Measurements from ENCODE around the gene TM7SF3. TPM values are rescaled to one million over a fixed set of nuclear protein-coding genes. Genes with fewer than 3 reads are reported as not detected.
"Not testable (repeated sequence)": the region's sequence is repeated elsewhere in the genome, so short reads cannot be mapped to it uniquely, and the experiment has no call there.

Gene TM7SF3
- total RNA-seq, 1 donor from 2014 or later, result 19.7 TPM

- ATAC-seq (ENCODE audit: poor library complexity) (no peak), DNase-seq (no peak)
- intact Hi-C loops (cut with DNase I), result no loop called here
These were observed 20.1 kb downstream of the TM7SF3 start for GRCh38 chr12:26994109-26994508.

- no peak for ATAC-seq (ENCODE audit: poor library complexity)
- DNase-seq, result no peak
- intact Hi-C loops (cut with DNase I), result no loop called here
These were observed 22.4 kb downstream of the TM7SF3 start for GRCh38 chr12:26991826-26992225.

- ATAC-seq (ENCODE audit: poor library complexity) (no peak), DNase-seq (no peak)
- intact Hi-C loops (cut with DNase I), result no loop called here
These were observed 24.3 kb downstream of the TM7SF3 start for GRCh38 chr12:26989873-26990272.

GRCh38 chr12:26988703-26989102 is 25.5 kb downstream of the TM7SF3 start:
- no peak for DNase-seq
- intact Hi-C loops (cut with DNase I), result no loop called here
- no peak for ATAC-seq (ENCODE audit: poor library complexity)

GRCh38 chr12:26987634-26988424 is 26.4 kb downstream of the TM7SF3 start:
- peak; percentile 67 for ATAC-seq (ENCODE audit: poor library complexity)
- DNase-seq, result no peak
- intact Hi-C loops (cut with DNase I), result no loop called here

- intact Hi-C loops (cut with DNase I), result no loop called here
- ATAC-seq (ENCODE audit: poor library complexity), result no peak
- DNase-seq, result no peak
These were observed 31.3 kb downstream of the TM7SF3 start for GRCh38 chr12:26982866-26983265.

- ATAC-seq (ENCODE audit: poor library complexity), result no peak
- intact Hi-C loops (cut with DNase I), result no loop called here
- no peak for DNase-seq
These were observed 34.5 kb downstream of the TM7SF3 start for GRCh38 chr12:26979733-26980132.

- intact Hi-C loops (cut with DNase I), result no loop called here
- ATAC-seq (ENCODE audit: poor library complexity) (no peak), DNase-seq (no peak)
These were observed 35.4 kb downstream of the TM7SF3 start for GRCh38 chr12:26978801-26979200.

GRCh38 chr12:26976687-26977086 is 37.5 kb downstream of the TM7SF3 start:
- intact Hi-C loops (cut with DNase I), result no loop called here
- no peak for DNase-seq
- ATAC-seq (ENCODE audit: poor library complexity), result no peak

GRCh38 chr12:26971963-26972362 is 42.2 kb downstream of the TM7SF3 start:
- no peak for ATAC-seq (ENCODE audit: poor library complexity)
- intact Hi-C loops (cut with DNase I), result no loop called here
- DNase-seq, result no peak

GRCh38 chr12:26970136-26970535 is 44.0 kb downstream of the TM7SF3 start:
- ATAC-seq (ENCODE audit: poor library complexity) (no peak), DNase-seq (no peak)
- intact Hi-C loops (cut with DNase I), result no loop called here

GRCh38 chr12:26966842-26967241 is 47.3 kb downstream of the TM7SF3 start:
- no peak for ATAC-seq (ENCODE audit: poor library complexity)
- intact Hi-C loops (cut with DNase I), result no loop called here

GRCh38 chr12:26963413-26963812 is 50.8 kb downstream of the TM7SF3 start:
- ATAC-seq (ENCODE audit: poor library complexity) (no peak), DNase-seq (no peak)
- intact Hi-C loops (cut with DNase I), result no loop called here

More at GRCh38 chr12:26966842-26967241, 47.3 kb downstream of the TM7SF3 start:
- DNase-seq, result no peak

- intact Hi-C loops (cut with DNase I), result no loop called here
- DNase-seq, result no peak
- no peak for ATAC-seq (ENCODE audit: poor library complexity)
These were observed 52.4 kb downstream of the TM7SF3 start for GRCh38 chr12:26961803-26962202.

GRCh38 chr12:26961391-26961790 is 52.8 kb downstream of the TM7SF3 start:
- ATAC-seq (ENCODE audit: poor library complexity); DNase-seq; intact Hi-C loops (cut with DNase I): not testable (repeated sequence)

- DNase-seq, result no peak
- ATAC-seq (ENCODE audit: poor library complexity), result no peak
These were observed 60.2 kb downstream of the TM7SF3 start for GRCh38 chr12:26954027-26954426.

GRCh38 chr12:26953447-26953846 is 60.7 kb downstream of the TM7SF3 start:
- DNase-seq, result peak; percentile 41
- peak; percentile 67 for ATAC-seq (ENCODE audit: poor library complexity)
- intact Hi-C loops (cut with DNase I), result no loop called here

More at GRCh38 chr12:26954027-26954426, 60.2 kb downstream of the TM7SF3 start:
- intact Hi-C loops (cut with DNase I), result no loop called here

GRCh38 chr12:26948309-26948708 is 65.9 kb downstream of the TM7SF3 start:
- intact Hi-C loops (cut with DNase I), result no loop called here
- no peak for DNase-seq
- ATAC-seq (ENCODE audit: poor library complexity), result no peak

GRCh38 chr12:26941215-26941594 is 73.0 kb downstream of the TM7SF3 start:
- intact Hi-C loops (cut with DNase I), result no loop called here
- ATAC-seq (ENCODE audit: poor library complexity), result no peak
- no peak for DNase-seq

GRCh38 chr12:26940516-26941214 is 73.5 kb downstream of the TM7SF3 start:
- intact Hi-C loops (cut with DNase I), result no loop called here
- no peak for DNase-seq
- ATAC-seq (ENCODE audit: poor library complexity), result no peak

Data from Right ventricle myocardium superior (tissue), 1 donor.